ENCODE data around the gene ITGB6.

Gene ITGB6

GRCh38 chr2:160207804-160208654 is 8.0 kb upstream of the ITGB6 start:
- no peak overlapping the region for H3K4me3 ChIP-seq (ENCODE audit: low read depth in 1 of 2, low read length in 2 of 2)
- TF ChIP-seq CTCF (IDR thresholded peaks at IDR 0.05; ENCODE audit: borderline replicate concordance, extremely low read depth, low read length, poor library complexity, severe bottlenecking) = no peak
- TF ChIP-seq EZH2 (IDR thresholded peaks at IDR 0.05; ENCODE audit: borderline replicate concordance, low read depth, low read length, severe bottlenecking) = no peak
- H3K27me3 ChIP-seq (ENCODE audit: insufficient read depth, low read length, poor library complexity) = no peaks in the 10 kb centered on the region
- H4K20me1 ChIP-seq (ENCODE audit: insufficient read depth, low read length) = no peaks in the 10 kb centered on the region
- H3K9me3 ChIP-seq (ENCODE audit: insufficient read depth, low read length, severe bottlenecking) = no peaks in the 10 kb centered on the region
- no peaks in the 10 kb centered on the region for H3K79me2 ChIP-seq (ENCODE audit: insufficient read depth, low read length)
- peaks cover 32% of the 10 kb centered on the region for H3K4me1 ChIP-seq (ENCODE audit: insufficient read depth, low read length)
- H3K9ac ChIP-seq (ENCODE audit: low read depth, low read length) = no peak overlapping the region
- peak; percentile 31; the same call in 1 of the 3 replicates for ATAC-seq (ENCODE audit: insufficient read depth, low read depth)
- H2AFZ ChIP-seq (ENCODE audit: low read depth, low read length) = no peak overlapping the region
- no peaks in the 10 kb centered on the region for H3K36me3 ChIP-seq (ENCODE audit: insufficient read depth, low read length)
- peak overlapping the region; percentile 40 for H3K27ac ChIP-seq (ENCODE audit: low read length)
- DNase-seq = no peak
- no peak overlapping the region for H3K4me2 ChIP-seq (ENCODE audit: insufficient read depth, low read length)

GRCh38 chr2:160207271-160207670 is 7.2 kb upstream of the ITGB6 start:
- ATAC-seq (ENCODE audit: insufficient read depth, low read depth) = no peak
- no peaks in the 10 kb centered on the region for H3K36me3 ChIP-seq (ENCODE audit: insufficient read depth, low read length)
- H3K9ac ChIP-seq (ENCODE audit: low read depth, low read length) = no peak overlapping the region
- TF ChIP-seq EZH2 (IDR thresholded peaks at IDR 0.05; ENCODE audit: borderline replicate concordance, low read depth, low read length, severe bottlenecking) (no peak), CTCF (IDR thresholded peaks at IDR 0.05; ENCODE audit: borderline replicate concordance, extremely low read depth, low read length, poor library complexity, severe bottlenecking) (no peak)
- no peaks in the 10 kb centered on the region for H3K79me2 ChIP-seq (ENCODE audit: insufficient read depth, low read length)
- H4K20me1 ChIP-seq (ENCODE audit: insufficient read depth, low read length) = no peaks in the 10 kb centered on the region
- DNase-seq = no peak
- no peak overlapping the region for H3K4me2 ChIP-seq (ENCODE audit: insufficient read depth, low read length)
- peaks cover 32% of the 10 kb centered on the region for H3K4me1 ChIP-seq (ENCODE audit: insufficient read depth, low read length)
- H3K27me3 ChIP-seq (ENCODE audit: insufficient read depth, low read length, poor library complexity) = no peaks in the 10 kb centered on the region
- H3K27ac ChIP-seq (ENCODE audit: low read length) = no peak overlapping the region
- H2AFZ ChIP-seq (ENCODE audit: low read depth, low read length) = no peak overlapping the region
- H3K4me3 ChIP-seq (ENCODE audit: low read depth in 1 of 2, low read length in 2 of 2) = no peak overlapping the region
- H3K9me3 ChIP-seq (ENCODE audit: insufficient read depth, low read length, severe bottlenecking) = no peaks in the 10 kb centered on the region

GRCh38 chr2:160206436-160206835 is 6.4 kb upstream of the ITGB6 start:
- TF ChIP-seq EZH2 (IDR thresholded peaks at IDR 0.05; ENCODE audit: borderline replicate concordance, low read depth, low read length, severe bottlenecking) (no peak), CTCF (IDR thresholded peaks at IDR 0.05; ENCODE audit: borderline replicate concordance, extremely low read depth, low read length, poor library complexity, severe bottlenecking) (no peak)
- Histone ChIP-seq H3K4me1 (ENCODE audit: insufficient read depth, low read length) (peaks cover 32% of the 10 kb centered on the region), H3K27me3 (ENCODE audit: insufficient read depth, low read length, poor library complexity) (no peaks in the 10 kb centered on the region), H3K4me2 (ENCODE audit: insufficient read depth, low read length) (no peak overlapping the region), H3K9me3 (ENCODE audit: insufficient read depth, low read length, severe bottlenecking) (no peaks in the 10 kb centered on the region), H2AFZ (ENCODE audit: low read depth, low read length) (no peak overlapping the region), H3K27ac (ENCODE audit: low read length) (no peak overlapping the region), H4K20me1 (ENCODE audit: insufficient read depth, low read length) (no peaks in the 10 kb centered on the region), H3K4me3 (ENCODE audit: low read depth in 1 of 2, low read length in 2 of 2) (no peak overlapping the region), H3K79me2 (ENCODE audit: insufficient read depth, low read length) (no peaks in the 10 kb centered on the region), H3K36me3 (ENCODE audit: insufficient read depth, low read length) (no peaks in the 10 kb centered on the region), H3K9ac (ENCODE audit: low read depth, low read length) (no peak overlapping the region)
- ATAC-seq (ENCODE audit: insufficient read depth, low read depth) (no peak), DNase-seq (no peak)
